OCI-LY1 (cell line): ENCODE measurements around the gene MPP3.

Source experiments
- CTCF ChIP-seq: fragments of 200-600 bp; sonication (generic), shearing (Covaris generic); IDR thresholded peaks from 2 replicates; pipeline ENCODE4 v1.5.1; 2017; ENCODE audit warnings: mild to moderate bottlenecking, antibody characterized with exemption, low read length, moderate library complexity, mixed read lengths
- EZH2 ChIP-seq: fragments of 200-600 bp; sonication (generic), shearing (Covaris generic); IDR thresholded peaks from 2 replicates; pipeline ENCODE4 v1.8.0; 2017; ENCODE audit warnings: borderline replicate concordance, mixed run types, mild to moderate bottlenecking, antibody characterized with exemption, low read length, moderate library complexity, mixed read lengths

GRCh38 chr17:43768382-43768781, 64.6 kb downstream of the MPP3 start:
- TF ChIP-seq CTCF (no peak), EZH2 (no peak)
